Neuronal stem cell (in vitro differentiated cells): ENCODE measurements around the gene STAB2.

Experiments
- DNase-seq: peaks from one replicate; pipeline ENCODE4 v3.0.0-alpha.2; 2013; ENCODE audit warnings: low spot score
- H2AFZ ChIP-seq: one replicate; pipeline ENCODE4 v1.6.1; 2013; ENCODE audit warnings: mild to moderate bottlenecking, low read length, inconsistent platforms
- H2AK5ac ChIP-seq: 2 replicates; pipeline ENCODE4 v1.6.1; 2013; ENCODE audit warnings: low read depth, mild to moderate bottlenecking, inconsistent platforms, low read length, moderate library complexity, mixed read lengths
- H2BK120ac ChIP-seq: 2 replicates; pipeline ENCODE4 v1.6.1; 2013; ENCODE audit warnings: low read depth, mild to moderate bottlenecking, inconsistent platforms, low read length, moderate library complexity, mixed read lengths
- H2BK12ac ChIP-seq: one replicate; pipeline ENCODE4 v1.6.1; 2013; ENCODE audit warnings: low read length, inconsistent platforms
- H2BK15ac ChIP-seq: 2 replicates; pipeline ENCODE4 v1.6.1; 2013; ENCODE audit warnings: mild to moderate bottlenecking, low read length, inconsistent platforms, mixed read lengths
- H2BK5ac ChIP-seq: one replicate; pipeline ENCODE4 v1.6.1; 2013; ENCODE audit warnings: inconsistent platforms, mild to moderate bottlenecking, low read length, moderate library complexity
- H3K14ac ChIP-seq: one replicate; pipeline ENCODE4 v1.6.1; 2013; ENCODE audit warnings: low read length, inconsistent platforms
- H3K18ac ChIP-seq: 2 replicates; pipeline ENCODE4 v1.6.1; 2013; ENCODE audit warnings: low read length, inconsistent platforms
- H3K23ac ChIP-seq: 2 replicates; pipeline ENCODE4 v1.6.1; 2013; ENCODE audit warnings: low read depth, mild to moderate bottlenecking, mixed read lengths, low read length, inconsistent platforms; ENCODE audit not compliant: poor library complexity
- H3K27ac ChIP-seq: replicated peaks from 3 replicates; pipeline ENCODE4 v1.5.1; 2013; ENCODE audit warnings: low read length, inconsistent platforms
- H3K27me3 ChIP-seq, 3 experiments: 2 replicates each; pipeline ENCODE4 v1.6.1; 2013; ENCODE audit warnings: low read length in 3 of 3, mild to moderate bottlenecking in 2 of 3, inconsistent platforms in 1 of 3, low read depth in 1 of 3, mixed read lengths in 1 of 3, moderate library complexity in 1 of 3; ENCODE audit not compliant: control insufficient read depth in 3 of 3, insufficient read depth in 3 of 3
- H3K36me3 ChIP-seq, 2 donors: replicated peaks in 1 of 2; 2 replicates each; pipeline ENCODE4 v1.6.1; 2013; ENCODE audit warnings: low read length in 2 of 2; ENCODE audit not compliant: control insufficient read depth in 2 of 2, insufficient read depth in 2 of 2
- H3K4ac ChIP-seq: 2 replicates; pipeline ENCODE4 v1.6.1; 2013; ENCODE audit warnings: inconsistent platforms, mild to moderate bottlenecking, low read length, moderate library complexity
- H3K4me1 ChIP-seq, 2 donors: 1 replicate in 1 of 2; 2 replicates in 1 of 2; pipeline ENCODE4 v1.6.1; 2013; ENCODE audit warnings: low read length in 2 of 2, low read depth in 1 of 2; ENCODE audit not compliant: control insufficient read depth in 2 of 2, insufficient read depth in 1 of 2
- H3K4me2 ChIP-seq: one replicate; pipeline ENCODE4 v1.6.1; 2013; ENCODE audit warnings: mild to moderate bottlenecking, low read length, inconsistent platforms; ENCODE audit not compliant: insufficient read depth, poor library complexity, severe bottlenecking
- H3K4me3 ChIP-seq, 2 donors: 2 replicates each; pipeline ENCODE4 v1.5.1; 2013; ENCODE audit warnings: low read length in 2 of 2, mild to moderate bottlenecking in 2 of 2, inconsistent platforms in 1 of 2, moderate library complexity in 1 of 2
- H3K79me1 ChIP-seq: one replicate; pipeline ENCODE4 v1.6.1; 2013; ENCODE audit warnings: low read depth, mild to moderate bottlenecking, inconsistent platforms, low read length, moderate library complexity
- H3K9ac ChIP-seq: one replicate; pipeline ENCODE4 v1.6.1; 2013; ENCODE audit warnings: mild to moderate bottlenecking, low read depth, low read length, inconsistent platforms; ENCODE audit not compliant: poor library complexity
- H3K9me3 ChIP-seq, 2 donors: replicated peaks in 1 of 2; 2 replicates each; pipeline versions ENCODE3 to v1.6.1; 2013; ENCODE audit warnings: low read length in 2 of 2, mild to moderate bottlenecking in 2 of 2, inconsistent platforms in 1 of 2, low read depth in 1 of 2, mixed read lengths in 1 of 2, moderate library complexity in 1 of 2; ENCODE audit not compliant: control insufficient read depth in 2 of 2, insufficient read depth in 1 of 2
- H4K8ac ChIP-seq: one replicate; pipeline ENCODE4 v1.6.1; 2013; ENCODE audit warnings: low read depth, mild to moderate bottlenecking, inconsistent platforms, low read length, moderate library complexity
- H4K91ac ChIP-seq: one replicate; pipeline ENCODE4 v1.6.1; 2013; ENCODE audit warnings: low read length, low read depth, mild to moderate bottlenecking, inconsistent platforms; ENCODE audit not compliant: poor library complexity
- WGBS, 2 donors: extraction: QIAGEN DNeasy Blood & Tissue Kit; methylation state at CpG; one replicate each; pipeline ENCODE4 v1.1.7; 2013; ENCODE audit warnings: missing lambda C conversion rate in 2 of 2, mixed read lengths in 1 of 2; ENCODE audit not compliant: insufficient read length in 2 of 2, insufficient replicate concordance in 1 of 2; ENCODE audit errors: extremely low coverage in 2 of 2; 5-methylcytosine and 5-hydroxymethylcytosine counted together

Gene STAB2

DNA sequence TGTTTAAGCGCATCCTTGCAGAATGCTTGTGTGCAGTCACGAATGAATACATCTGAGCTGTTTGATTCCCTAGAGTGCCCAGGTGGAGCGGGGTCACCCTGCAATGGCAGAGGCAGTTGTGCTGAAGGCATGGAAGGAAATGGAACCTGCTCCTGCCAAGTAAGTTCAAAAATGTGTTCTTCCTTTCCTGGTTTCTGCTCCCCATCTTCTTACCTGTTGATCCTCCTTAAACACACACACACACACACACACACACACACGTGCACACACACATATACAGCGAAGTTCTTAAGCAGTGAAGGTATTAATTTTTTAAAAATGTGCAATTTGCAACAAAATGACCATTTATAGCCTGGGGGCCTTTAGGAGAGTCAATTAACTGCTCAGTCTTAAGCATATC is 33.3 kb downstream of the STAB2 start:
- no CpG with 5 or more reads among the region's 5 CpGs for WGBS, 2 donors
- H4K91ac ChIP-seq: no peak overlapping the region
- H3K27ac ChIP-seq: no peak overlapping the region

GRCh38 chr12:103623716-103624115 is 36.6 kb downstream of the STAB2 start:
- H3K4me3 ChIP-seq: no peak overlapping the region
- no peak overlapping the region for H2AK5ac ChIP-seq
- H3K36me3 ChIP-seq: no peaks in the 10 kb centered on the region
- H3K18ac ChIP-seq: no peak overlapping the region
- H4K91ac ChIP-seq: no peak overlapping the region
- no peak overlapping the region for H3K14ac ChIP-seq
- H3K9me3 ChIP-seq: no peaks in the 10 kb centered on the region
- H3K23ac ChIP-seq: no peak overlapping the region
- no peak overlapping the region for H2BK5ac ChIP-seq
- H3K4ac ChIP-seq: no peak overlapping the region
- no peak overlapping the region for H2BK15ac ChIP-seq
- no peak overlapping the region for H2AFZ ChIP-seq
- H3K4me1 ChIP-seq: no peaks in the 10 kb centered on the region
- no peak overlapping the region for H3K27ac ChIP-seq
- no peaks in the 10 kb centered on the region for H3K27me3 ChIP-seq
- no peak overlapping the region for H2BK12ac ChIP-seq
- H4K8ac ChIP-seq: no peak overlapping the region
- H3K9ac ChIP-seq: no peak overlapping the region
- no peaks in the 10 kb centered on the region for H3K79me1 ChIP-seq
- no peak for DNase-seq
- no peak overlapping the region for H2BK120ac ChIP-seq
- WGBS, 2 donors: no CpG with 5 or more reads among the region's 6 CpGs
- H3K4me2 ChIP-seq: no peak overlapping the region

More for the DNA sequence above, 33.3 kb downstream of the STAB2 start:
- Histone ChIP-seq H3K36me3 (no peaks in the 10 kb centered on the region), H3K27me3 (no peaks in the 10 kb centered on the region), H3K4me3 (no peak overlapping the region), H3K18ac (no peak overlapping the region), H3K4ac (no peak overlapping the region), H2BK5ac (no peak overlapping the region), H2BK15ac (no peak overlapping the region), H3K9me3 (no peaks in the 10 kb centered on the region), H3K4me2 (no peak overlapping the region), H3K79me1 (no peaks in the 10 kb centered on the region), H3K23ac (no peak overlapping the region), H2AK5ac (no peak overlapping the region), H2BK120ac (no peak overlapping the region), H3K9ac (no peak overlapping the region), H3K14ac (no peak overlapping the region), H2AFZ (no peak overlapping the region), H3K4me1 (no peaks in the 10 kb centered on the region), H2BK12ac (no peak overlapping the region), H4K8ac (no peak overlapping the region)
- DNase-seq: no peak

GRCh38 chr12:103626498-103626897 is 39.4 kb downstream of the STAB2 start:
- no peak overlapping the region for H3K4me3 ChIP-seq
- WGBS, 2 donors: no CpG with 5 or more reads among the region's 4 CpGs
- no peak overlapping the region for H3K14ac ChIP-seq
- H3K4ac ChIP-seq: no peak overlapping the region
- H2BK12ac ChIP-seq: no peak overlapping the region
- H3K27ac ChIP-seq: no peak overlapping the region
- H3K79me1 ChIP-seq: no peaks in the 10 kb centered on the region
- no peak overlapping the region for H3K23ac ChIP-seq
- H3K9me3 ChIP-seq: no peaks in the 10 kb centered on the region
- no peaks in the 10 kb centered on the region for H3K4me1 ChIP-seq
- no peak overlapping the region for H4K91ac ChIP-seq
- H2BK15ac ChIP-seq: no peak overlapping the region
- H2AFZ ChIP-seq: no peak overlapping the region
- peak; percentile 8 for DNase-seq
- H3K9ac ChIP-seq: no peak overlapping the region
- no peaks in the 10 kb centered on the region for H3K36me3 ChIP-seq
- H2AK5ac ChIP-seq: no peak overlapping the region
- no peak overlapping the region for H2BK120ac ChIP-seq
- H2BK5ac ChIP-seq: no peak overlapping the region
- no peak overlapping the region for H4K8ac ChIP-seq
- no peak overlapping the region for H3K4me2 ChIP-seq
- H3K27me3 ChIP-seq: no peaks in the 10 kb centered on the region
- no peak overlapping the region for H3K18ac ChIP-seq

- no peak overlapping the region for H4K91ac ChIP-seq
- H3K79me1 ChIP-seq: no peaks in the 10 kb centered on the region
- H2BK5ac ChIP-seq: no peak overlapping the region
- no peak overlapping the region for H3K27ac ChIP-seq
- no peaks in the 10 kb centered on the region for H3K36me3 ChIP-seq
- DNase-seq: no peak
- H3K9ac ChIP-seq: no peak overlapping the region
- H3K18ac ChIP-seq: no peak overlapping the region
- no peak overlapping the region for H3K14ac ChIP-seq
- no peaks in the 10 kb centered on the region for H3K27me3 ChIP-seq
- H2BK12ac ChIP-seq: no peak overlapping the region
- no peak overlapping the region for H3K4me3 ChIP-seq
- no peak overlapping the region for H2AFZ ChIP-seq
- H2BK120ac ChIP-seq: no peak overlapping the region
- H3K9me3 ChIP-seq: no peaks in the 10 kb centered on the region
- no peak overlapping the region for H3K4me2 ChIP-seq
- no peak overlapping the region for H3K23ac ChIP-seq
- H4K8ac ChIP-seq: no peak overlapping the region
- no peak overlapping the region for H2AK5ac ChIP-seq
- no peaks in the 10 kb centered on the region for H3K4me1 ChIP-seq
- WGBS, 2 donors: no CpG with 5 or more reads among the region's 3 CpGs
- H2BK15ac ChIP-seq: no peak overlapping the region
- no peak overlapping the region for H3K4ac ChIP-seq
Measured at GRCh38 chr12:103627189-103627855, 40.2 kb downstream of the STAB2 start.
